Mesendoderm (in vitro differentiated cells): ENCODE measurements around the gene SFN.
"Not testable (repeated sequence)": the region's sequence is repeated elsewhere in the genome, so short reads cannot be mapped to it uniquely, and the experiment has no call there.

ENCODE experiments used
- DNase-seq: peaks from one replicate; pipeline ENCODE4 v3.0.0; 2013
- H2AK5ac ChIP-seq: 2 replicates; pipeline ENCODE4 v1.6.1; 2013; ENCODE audit warnings: low read length, inconsistent platforms
- H2BK120ac ChIP-seq: 2 replicates; pipeline ENCODE4 v1.6.1; 2013; ENCODE audit warnings: low read depth, mild to moderate bottlenecking, low read length, moderate library complexity, mixed read lengths
- H2BK15ac ChIP-seq: replicated peaks from 2 replicates; pipeline ENCODE4 v1.6.1; 2013; ENCODE audit warnings: low read depth, mild to moderate bottlenecking, moderate library complexity
- H2BK5ac ChIP-seq: 2 replicates; pipeline ENCODE4 v1.6.1; 2013; ENCODE audit warnings: low read length, inconsistent platforms
- H3K18ac ChIP-seq: 2 replicates; pipeline ENCODE4 v1.6.1; 2013; ENCODE audit warnings: mild to moderate bottlenecking, low read length, mixed read lengths
- H3K23ac ChIP-seq: one replicate; pipeline ENCODE4 v1.6.1; 2013; ENCODE audit warnings: low read length
- H3K27ac ChIP-seq: 2 replicates; pipeline ENCODE4 v1.5.1; 2013; ENCODE audit warnings: low read depth, mild to moderate bottlenecking, inconsistent platforms, low read length, moderate library complexity
- H3K27me3 ChIP-seq: 2 replicates; pipeline ENCODE4 v1.6.1; 2013; ENCODE audit warnings: low read length, control low read depth, mild to moderate bottlenecking, inconsistent platforms; ENCODE audit not compliant: insufficient read depth, poor library complexity
- H3K36me3 ChIP-seq: 2 replicates; pipeline ENCODE4 v1.6.1; 2013; ENCODE audit warnings: low read length, inconsistent platforms; ENCODE audit not compliant: control insufficient read depth, insufficient read depth
- H3K4ac ChIP-seq: one replicate; pipeline ENCODE4 v1.6.1; 2013; ENCODE audit warnings: low read depth, mild to moderate bottlenecking, low read length, moderate library complexity
- H3K4me1 ChIP-seq: 2 replicates; pipeline ENCODE4 v1.6.1; 2013; ENCODE audit warnings: low read depth, low read length, inconsistent platforms; ENCODE audit not compliant: control insufficient read depth
- H3K4me2 ChIP-seq: 2 replicates; pipeline ENCODE4 v1.6.1; 2013; ENCODE audit warnings: low read length
- H3K4me3 ChIP-seq: 2 replicates; pipeline ENCODE4 v1.5.1; 2013; ENCODE audit warnings: mild to moderate bottlenecking, low read length
- H3K56ac ChIP-seq: one replicate; pipeline ENCODE4 v1.6.1; 2013; ENCODE audit warnings: low read length
- H3K79me1 ChIP-seq: 2 replicates; pipeline ENCODE4 v1.6.1; 2013; ENCODE audit warnings: low read length, inconsistent platforms
- H3K79me2 ChIP-seq: 2 replicates; pipeline ENCODE4 v1.6.1; 2013; ENCODE audit warnings: mild to moderate bottlenecking, low read length; ENCODE audit not compliant: control insufficient read depth, insufficient read depth
- H3K9ac ChIP-seq: 2 replicates; pipeline ENCODE4 v1.6.1; 2013; ENCODE audit warnings: low read length, inconsistent platforms
- H4K5ac ChIP-seq: one replicate; pipeline ENCODE4 v1.6.1; 2013; ENCODE audit warnings: low read length
- H4K8ac ChIP-seq: one replicate; pipeline ENCODE4 v1.6.1; 2013; ENCODE audit warnings: low read depth, mild to moderate bottlenecking, control low read depth, low read length, moderate library complexity
- WGBS: extraction: QIAGEN DNeasy Blood & Tissue Kit; methylation state at CpG from one replicate; pipeline ENCODE4 v1.1.7; 2013; ENCODE audit warnings: low lambda C conversion rate, missing lambda C conversion rate; ENCODE audit not compliant: insufficient coverage; ENCODE audit errors: extremely low coverage; 5-methylcytosine and 5-hydroxymethylcytosine counted together

Gene SFN

GRCh38 chr1:26847826-26848225 lies 15.1 kb upstream of the SFN start:
- no CpG with 5 or more reads among the region's 6 CpGs for WGBS
- H3K18ac ChIP-seq, H2BK15ac ChIP-seq, H3K4me3 ChIP-seq, H3K79me2 ChIP-seq, H2AK5ac ChIP-seq, H4K8ac ChIP-seq, H3K4ac ChIP-seq, H3K27ac ChIP-seq, H3K79me1 ChIP-seq, H3K23ac ChIP-seq, H3K56ac ChIP-seq, H3K9ac ChIP-seq, DNase-seq, H3K4me2 ChIP-seq, H3K4me1 ChIP-seq, H2BK120ac ChIP-seq, H3K27me3 ChIP-seq, H4K5ac ChIP-seq, H2BK5ac ChIP-seq: not testable (repeated sequence)
- H3K36me3 ChIP-seq = peaks cover 18% of the 10 kb centered on the region

GRCh38 chr1:26848499-26848898 lies 14.4 kb upstream of the SFN start:
- no peak overlapping the region for H2BK5ac ChIP-seq
- no peak overlapping the region for H3K56ac ChIP-seq
- no peak overlapping the region for H4K5ac ChIP-seq
- H3K23ac ChIP-seq = no peak overlapping the region
- no peak overlapping the region for H3K27ac ChIP-seq
- no peak overlapping the region for H2BK15ac ChIP-seq
- H3K79me1 ChIP-seq = no peaks in the 10 kb centered on the region
- no peak overlapping the region for H2BK120ac ChIP-seq
- H3K79me2 ChIP-seq = no peaks in the 10 kb centered on the region
- no peaks in the 10 kb centered on the region for H3K27me3 ChIP-seq
- no peak overlapping the region for H2AK5ac ChIP-seq
- H3K4me1 ChIP-seq = no peaks in the 10 kb centered on the region
- no peak overlapping the region for H3K4me2 ChIP-seq
- H3K18ac ChIP-seq = no peak overlapping the region
- H4K8ac ChIP-seq = no peak overlapping the region
- H3K36me3 ChIP-seq = peaks cover 18% of the 10 kb centered on the region
- DNase-seq = no peak
- H3K4me3 ChIP-seq = no peak overlapping the region
- H3K9ac ChIP-seq = no peak overlapping the region
- H3K4ac ChIP-seq = no peak overlapping the region
- no CpG with 5 or more reads among the region's 10 CpGs for WGBS

GRCh38 chr1:26848941-26849774 lies 13.8 kb upstream of the SFN start:
- no peak for DNase-seq
- H4K5ac ChIP-seq = no peak overlapping the region
- H3K27ac ChIP-seq = no peak overlapping the region

GRCh38 chr1:26851106-26851684 lies 11.8 kb upstream of the SFN start:
- Histone ChIP-seq H2AK5ac (no peak overlapping the region), H4K5ac (no peak overlapping the region), H3K27ac (no peak overlapping the region), H3K4me1 (no peaks in the 10 kb centered on the region), H3K9ac (no peak overlapping the region), H2BK5ac (no peak overlapping the region), H3K79me1 (no peaks in the 10 kb centered on the region), H3K18ac (no peak overlapping the region), H4K8ac (no peak overlapping the region), H3K4me2 (no peak overlapping the region), H3K79me2 (no peaks in the 10 kb centered on the region), H2BK120ac (no peak overlapping the region), H3K23ac (no peak overlapping the region), H3K4me3 (no peak overlapping the region), H3K56ac (no peak overlapping the region), H3K36me3 (peaks cover 18% of the 10 kb centered on the region), H3K27me3 (no peaks in the 10 kb centered on the region), H3K4ac (no peak overlapping the region), H2BK15ac (no peak overlapping the region)
- peak; percentile 39 for DNase-seq
- no CpG with 5 or more reads among the region's 12 CpGs for WGBS

More at GRCh38 chr1:26848941-26849774, 13.8 kb upstream of the SFN start:
- no CpG with 5 or more reads among the region's 10 CpGs for WGBS
- Histone ChIP-seq H3K23ac (no peak overlapping the region), H3K79me2 (no peaks in the 10 kb centered on the region), H3K4me1 (no peaks in the 10 kb centered on the region), H4K8ac (no peak overlapping the region), H3K36me3 (peaks cover 18% of the 10 kb centered on the region), H3K4me2 (no peak overlapping the region), H3K4me3 (no peak overlapping the region), H3K27me3 (no peaks in the 10 kb centered on the region), H3K18ac (no peak overlapping the region), H3K9ac (no peak overlapping the region), H3K4ac (no peak overlapping the region), H3K56ac (no peak overlapping the region), H2BK120ac (no peak overlapping the region), H2BK5ac (no peak overlapping the region), H2BK15ac (no peak overlapping the region), H3K79me1 (no peaks in the 10 kb centered on the region), H2AK5ac (no peak overlapping the region)

- no peak overlapping the region for H2BK120ac ChIP-seq
- H2AK5ac ChIP-seq = no peak overlapping the region
- H3K4me2 ChIP-seq = no peak overlapping the region
- H3K79me2 ChIP-seq = no peaks in the 10 kb centered on the region
- H3K36me3 ChIP-seq = peaks cover 18% of the 10 kb centered on the region
- no peaks in the 10 kb centered on the region for H3K79me1 ChIP-seq
- no peak overlapping the region for H3K56ac ChIP-seq
- H3K4me1 ChIP-seq = peaks cover 3% of the 10 kb centered on the region
- no peak for DNase-seq
- H3K27me3 ChIP-seq = no peaks in the 10 kb centered on the region
- no peak overlapping the region for H3K9ac ChIP-seq
- no peak overlapping the region for H3K4me3 ChIP-seq
- H3K23ac ChIP-seq = no peak overlapping the region
- H3K4ac ChIP-seq = no peak overlapping the region
- H2BK5ac ChIP-seq = no peak overlapping the region
- WGBS = no CpG with 5 or more reads among the region's 9 CpGs
- H2BK15ac ChIP-seq = no peak overlapping the region
- no peak overlapping the region for H3K27ac ChIP-seq
- no peak overlapping the region for H4K8ac ChIP-seq
- no peak overlapping the region for H3K18ac ChIP-seq
- H4K5ac ChIP-seq = no peak overlapping the region
Measured at GRCh38 chr1:26852701-26853100, 10.2 kb upstream of the SFN start.
